GM13977 (cell line): ENCODE measurements around the gene RCN2.

Experiments
- DNase-seq: peaks from one replicate; pipeline ENCODE4 v3.0.0; 2012; ENCODE audit warnings: low spot score
- in situ Hi-C: fragments of 300-500 bp; cut with MboI; formaldehyde crosslinking; loops from one replicate; pipeline ENCODE4 v1.12.0; 2022; ENCODE audit warnings: low sequenced_read_pairs, low pct_unique_long_range_greater_than_20kb, mixed read lengths, inconsistent platforms; ENCODE audit not compliant: unreplicated experiment
- TF ChIP-seq, protein P1 (sequence below): IDR thresholded peaks from 2 replicates; pipeline ENCODE4 v1.5.1; 2012; ENCODE audit warnings: mild to moderate bottlenecking, control low read depth; ENCODE audit not compliant: insufficient read depth; ENCODE audit errors: extremely low read depth, missing control alignments

The RCN2 gene

DNA sequence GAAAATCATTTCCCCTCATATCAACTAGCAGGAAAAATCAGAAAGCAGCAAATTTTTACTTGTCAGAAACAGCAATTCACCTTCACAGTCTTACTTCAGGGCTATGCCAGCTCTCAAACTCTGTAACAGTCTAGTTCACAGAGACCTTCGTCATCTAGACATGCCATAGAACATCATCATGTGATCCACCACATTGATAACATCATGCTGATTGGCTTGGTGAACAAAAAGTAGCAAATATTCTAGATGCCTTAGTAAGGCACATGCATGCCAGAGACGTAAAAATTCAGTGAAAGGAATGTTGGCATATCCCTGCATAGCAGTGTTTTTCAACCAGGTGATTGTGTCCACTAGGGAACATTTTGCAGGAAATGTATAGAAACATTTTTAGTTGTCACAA is 17.8 kb upstream of the RCN2 start:
- DNase-seq = no peak
- in situ Hi-C loops = no loop called here
- TF ChIP-seq, protein P1, sequence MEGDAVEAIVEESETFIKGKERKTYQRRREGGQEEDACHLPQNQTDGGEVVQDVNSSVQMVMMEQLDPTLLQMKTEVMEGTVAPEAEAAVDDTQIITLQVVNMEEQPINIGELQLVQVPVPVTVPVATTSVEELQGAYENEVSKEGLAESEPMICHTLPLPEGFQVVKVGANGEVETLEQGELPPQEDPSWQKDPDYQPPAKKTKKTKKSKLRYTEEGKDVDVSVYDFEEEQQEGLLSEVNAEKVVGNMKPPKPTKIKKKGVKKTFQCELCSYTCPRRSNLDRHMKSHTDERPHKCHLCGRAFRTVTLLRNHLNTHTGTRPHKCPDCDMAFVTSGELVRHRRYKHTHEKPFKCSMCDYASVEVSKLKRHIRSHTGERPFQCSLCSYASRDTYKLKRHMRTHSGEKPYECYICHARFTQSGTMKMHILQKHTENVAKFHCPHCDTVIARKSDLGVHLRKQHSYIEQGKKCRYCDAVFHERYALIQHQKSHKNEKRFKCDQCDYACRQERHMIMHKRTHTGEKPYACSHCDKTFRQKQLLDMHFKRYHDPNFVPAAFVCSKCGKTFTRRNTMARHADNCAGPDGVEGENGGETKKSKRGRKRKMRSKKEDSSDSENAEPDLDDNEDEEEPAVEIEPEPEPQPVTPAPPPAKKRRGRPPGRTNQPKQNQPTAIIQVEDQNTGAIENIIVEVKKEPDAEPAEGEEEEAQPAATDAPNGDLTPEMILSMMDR = no peak

DNA sequence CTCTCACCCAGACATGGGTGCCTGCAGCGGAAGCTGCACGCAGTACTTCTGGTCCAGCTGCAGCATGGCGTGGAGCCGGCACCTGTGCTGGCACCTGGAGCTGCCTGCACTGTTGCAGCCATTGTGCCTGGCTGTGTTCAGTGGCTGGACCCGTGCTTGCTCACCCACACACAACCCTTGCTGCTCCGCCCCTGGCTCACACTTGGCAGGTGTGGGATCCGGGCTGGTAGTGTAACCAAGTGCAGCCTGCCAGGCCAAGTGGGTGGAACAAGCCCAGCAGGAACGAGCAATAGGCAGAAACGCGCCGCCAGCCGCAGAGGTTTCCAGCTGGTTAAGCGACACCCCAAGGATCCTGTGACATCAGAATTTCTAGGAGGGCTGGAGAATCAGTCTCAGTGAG is 15.2 kb upstream of the RCN2 start:
- no peak for DNase-seq
- TF ChIP-seq, protein P1 = no peak
- in situ Hi-C loops = no loop called here

GRCh38 chr15:76928201-76928600 is 3.3 kb upstream of the RCN2 start:
- DNase-seq = no peak
- TF ChIP-seq, protein P1 = no peak
- in situ Hi-C loops = no loop called here

- TF ChIP-seq, protein P1 = no peak
- in situ Hi-C loops = no loop called here
- DNase-seq = no peak
Measured at GRCh38 chr15:76929011-76929760, 2.4 kb upstream of the RCN2 start.

DNA sequence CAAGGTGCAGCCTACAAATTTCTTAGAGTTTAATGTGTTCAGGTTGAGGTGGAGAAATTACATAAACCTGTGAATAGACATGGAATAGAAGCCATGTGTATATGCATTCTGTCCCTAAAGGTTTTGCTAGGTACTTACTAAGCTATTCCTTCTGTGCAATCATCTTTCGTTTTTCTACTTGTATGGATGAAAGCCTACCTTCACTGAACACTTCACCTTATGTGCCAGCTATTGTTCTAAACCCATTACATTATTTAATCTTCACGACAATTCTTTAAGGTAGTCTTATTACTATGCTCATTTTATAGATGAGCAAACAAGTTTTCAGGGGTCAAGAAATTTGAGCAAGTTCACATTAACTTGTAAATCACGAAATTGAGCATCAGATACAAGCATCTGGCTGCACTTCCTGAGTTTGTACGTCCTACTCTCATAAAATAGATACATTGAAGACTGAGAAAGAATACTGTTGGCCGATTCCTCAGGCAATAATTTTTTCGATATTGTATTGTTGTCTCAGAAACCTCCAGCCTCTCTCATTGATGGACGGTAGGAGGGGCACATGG is 635 bp upstream of the RCN2 start:
- no peak for DNase-seq
- TF ChIP-seq, protein P1 = no peak
- in situ Hi-C loops = no loop called here

DNA sequence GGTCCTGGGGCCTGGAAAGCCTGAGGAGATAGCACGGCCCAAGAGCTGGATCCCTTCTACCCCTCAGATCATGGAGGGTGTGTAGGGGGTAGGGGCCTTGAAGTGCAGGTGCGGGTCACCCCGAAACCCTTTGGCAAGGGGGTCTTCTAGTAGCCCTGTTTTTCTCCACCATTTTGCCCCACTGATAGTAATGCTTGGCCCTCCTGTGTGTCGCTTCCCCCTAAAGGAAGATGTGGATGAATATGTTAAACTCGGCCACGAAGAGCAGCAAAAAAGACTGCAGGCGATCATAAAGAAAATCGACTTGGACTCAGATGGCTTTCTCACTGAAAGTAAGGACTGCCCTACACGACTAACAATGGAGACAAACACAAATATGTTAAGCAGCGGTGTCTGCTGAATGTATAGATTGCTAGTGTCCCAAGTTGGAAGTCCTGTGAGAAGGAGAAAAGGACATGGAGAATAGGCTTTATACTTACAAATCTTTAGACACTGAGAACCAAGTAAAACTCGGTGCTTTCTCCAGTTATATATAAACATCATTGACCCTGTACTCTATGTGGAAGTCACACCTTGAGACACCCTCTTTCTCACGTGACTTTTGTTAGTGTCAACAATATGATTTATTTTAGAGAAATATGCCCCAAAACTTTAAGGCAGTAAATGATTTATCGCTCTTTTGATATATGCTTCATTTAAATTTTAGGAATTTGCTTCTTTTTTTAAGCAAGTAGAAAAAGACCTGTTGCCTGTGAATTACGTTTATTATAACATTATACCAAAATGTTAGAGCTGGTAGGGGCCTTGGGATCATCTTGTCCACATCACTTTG is 802 bp downstream of the RCN2 start:
- in situ Hi-C loops = no loop called here
- DNase-seq = no peak
- TF ChIP-seq, protein P1 = no peak
